ENCODE results near the gene MAGI2.

DNA sequence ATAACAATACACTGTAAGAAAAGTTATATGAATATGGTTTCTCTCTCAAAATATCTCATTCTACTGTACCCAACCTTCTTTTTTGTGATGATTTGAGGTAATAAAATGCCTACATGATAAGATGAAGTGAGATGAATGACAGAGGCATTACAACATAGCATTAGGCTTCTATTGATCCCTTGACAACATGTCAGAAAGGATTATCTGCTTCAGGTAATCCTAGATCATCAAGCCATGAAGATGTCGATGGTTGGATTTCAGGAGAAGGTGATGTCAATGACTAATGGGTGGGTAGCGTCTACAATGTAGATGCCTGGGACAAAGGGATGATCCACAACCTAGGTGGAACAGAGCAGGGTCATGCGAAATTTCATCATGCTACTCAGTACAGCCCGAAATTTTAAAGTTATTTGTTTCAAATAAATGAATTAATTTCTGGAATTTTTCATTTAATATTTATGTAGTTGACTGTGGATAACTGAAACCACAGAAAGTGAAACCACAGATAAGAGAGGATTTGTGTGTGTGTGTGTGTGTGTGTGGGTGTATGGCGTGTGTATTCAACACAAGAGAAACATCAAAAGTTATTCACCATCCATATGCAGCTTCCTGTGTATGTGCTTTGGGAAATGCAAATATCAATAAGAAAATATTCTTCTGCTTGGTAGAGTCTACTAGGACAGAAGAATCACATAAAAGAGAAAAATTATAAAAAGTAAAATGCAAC lies 77.0 kb downstream of the MAGI2 start:
- TF ChIP-seq, protein P1, sequence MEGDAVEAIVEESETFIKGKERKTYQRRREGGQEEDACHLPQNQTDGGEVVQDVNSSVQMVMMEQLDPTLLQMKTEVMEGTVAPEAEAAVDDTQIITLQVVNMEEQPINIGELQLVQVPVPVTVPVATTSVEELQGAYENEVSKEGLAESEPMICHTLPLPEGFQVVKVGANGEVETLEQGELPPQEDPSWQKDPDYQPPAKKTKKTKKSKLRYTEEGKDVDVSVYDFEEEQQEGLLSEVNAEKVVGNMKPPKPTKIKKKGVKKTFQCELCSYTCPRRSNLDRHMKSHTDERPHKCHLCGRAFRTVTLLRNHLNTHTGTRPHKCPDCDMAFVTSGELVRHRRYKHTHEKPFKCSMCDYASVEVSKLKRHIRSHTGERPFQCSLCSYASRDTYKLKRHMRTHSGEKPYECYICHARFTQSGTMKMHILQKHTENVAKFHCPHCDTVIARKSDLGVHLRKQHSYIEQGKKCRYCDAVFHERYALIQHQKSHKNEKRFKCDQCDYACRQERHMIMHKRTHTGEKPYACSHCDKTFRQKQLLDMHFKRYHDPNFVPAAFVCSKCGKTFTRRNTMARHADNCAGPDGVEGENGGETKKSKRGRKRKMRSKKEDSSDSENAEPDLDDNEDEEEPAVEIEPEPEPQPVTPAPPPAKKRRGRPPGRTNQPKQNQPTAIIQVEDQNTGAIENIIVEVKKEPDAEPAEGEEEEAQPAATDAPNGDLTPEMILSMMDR (IDR thresholded peaks at IDR 0.05; ENCODE audit: borderline replicate concordance, extremely low read depth, low read length, poor library complexity, severe bottlenecking), result no peak
- TF ChIP-seq EZH2 (IDR thresholded peaks at IDR 0.05; ENCODE audit: borderline replicate concordance, low read depth, low read length, severe bottlenecking), result no peak

Measured in DND-41 (cell line).